ENCODE results near the gene WDFY2.

The WDFY2 gene

GRCh38 chr13:51556740-51557139 lies 27.5 kb upstream of the WDFY2 start:
- no peak for DNase-seq (ENCODE audit: low read depth)
- no peak overlapping the region for H3K4me3 ChIP-seq (ENCODE audit: low read length)
- TF ChIP-seq, protein P1, sequence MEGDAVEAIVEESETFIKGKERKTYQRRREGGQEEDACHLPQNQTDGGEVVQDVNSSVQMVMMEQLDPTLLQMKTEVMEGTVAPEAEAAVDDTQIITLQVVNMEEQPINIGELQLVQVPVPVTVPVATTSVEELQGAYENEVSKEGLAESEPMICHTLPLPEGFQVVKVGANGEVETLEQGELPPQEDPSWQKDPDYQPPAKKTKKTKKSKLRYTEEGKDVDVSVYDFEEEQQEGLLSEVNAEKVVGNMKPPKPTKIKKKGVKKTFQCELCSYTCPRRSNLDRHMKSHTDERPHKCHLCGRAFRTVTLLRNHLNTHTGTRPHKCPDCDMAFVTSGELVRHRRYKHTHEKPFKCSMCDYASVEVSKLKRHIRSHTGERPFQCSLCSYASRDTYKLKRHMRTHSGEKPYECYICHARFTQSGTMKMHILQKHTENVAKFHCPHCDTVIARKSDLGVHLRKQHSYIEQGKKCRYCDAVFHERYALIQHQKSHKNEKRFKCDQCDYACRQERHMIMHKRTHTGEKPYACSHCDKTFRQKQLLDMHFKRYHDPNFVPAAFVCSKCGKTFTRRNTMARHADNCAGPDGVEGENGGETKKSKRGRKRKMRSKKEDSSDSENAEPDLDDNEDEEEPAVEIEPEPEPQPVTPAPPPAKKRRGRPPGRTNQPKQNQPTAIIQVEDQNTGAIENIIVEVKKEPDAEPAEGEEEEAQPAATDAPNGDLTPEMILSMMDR (conservative IDR thresholded peaks at IDR 0.05; ENCODE audit: low read depth, low read length): no peak

GRCh38 chr13:51557438-51557837 lies 26.8 kb upstream of the WDFY2 start:
- TF ChIP-seq, protein P1 (conservative IDR thresholded peaks at IDR 0.05; ENCODE audit: low read depth, low read length): no peak
- DNase-seq (ENCODE audit: low read depth): no peak
- no peak overlapping the region for H3K4me3 ChIP-seq (ENCODE audit: low read length)

DNA sequence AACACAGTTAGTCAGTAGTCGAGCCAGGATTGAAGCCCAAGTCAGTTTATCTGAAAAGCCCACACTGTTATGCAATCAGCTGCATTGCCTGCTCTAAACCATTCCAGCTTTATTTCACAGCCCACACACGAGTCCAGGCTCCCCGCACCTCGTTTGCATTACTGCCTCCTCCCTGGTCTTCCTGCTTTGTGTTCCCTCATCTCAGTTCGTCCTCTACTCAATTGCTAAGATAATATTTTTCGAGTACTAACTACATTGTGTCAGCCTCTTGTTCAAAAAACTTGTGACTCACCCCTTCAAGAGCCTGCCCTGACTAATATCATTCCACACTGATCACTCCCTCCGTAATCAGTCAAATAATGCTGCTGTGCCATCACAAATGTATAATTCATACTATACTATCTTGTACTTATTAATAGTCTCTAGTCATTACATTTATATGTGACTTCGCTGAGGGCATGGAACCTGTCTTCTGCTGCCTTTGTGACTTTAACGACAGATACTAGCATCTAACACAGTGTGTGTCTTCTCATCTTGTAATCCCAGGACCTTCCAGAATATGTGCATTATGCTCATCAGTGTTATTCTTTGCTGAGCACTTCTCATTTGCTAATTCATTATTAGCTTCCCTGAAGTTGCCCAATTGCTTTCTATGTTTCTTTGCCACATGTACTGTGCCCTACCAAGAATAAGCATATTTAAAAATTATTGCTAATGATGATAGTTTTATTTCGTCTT lies 26.2 kb upstream of the WDFY2 start:
- TF ChIP-seq, protein P1 (conservative IDR thresholded peaks at IDR 0.05; ENCODE audit: low read depth, low read length): no peak
- no peak overlapping the region for H3K4me3 ChIP-seq (ENCODE audit: low read length)
- no peak for DNase-seq (ENCODE audit: low read depth)

GRCh38 chr13:51559946-51560735 lies 24.1 kb upstream of the WDFY2 start:
- TF ChIP-seq, protein P1 (conservative IDR thresholded peaks at IDR 0.05; ENCODE audit: low read depth, low read length): no peak
- DNase-seq (ENCODE audit: low read depth): no peak

DNA sequence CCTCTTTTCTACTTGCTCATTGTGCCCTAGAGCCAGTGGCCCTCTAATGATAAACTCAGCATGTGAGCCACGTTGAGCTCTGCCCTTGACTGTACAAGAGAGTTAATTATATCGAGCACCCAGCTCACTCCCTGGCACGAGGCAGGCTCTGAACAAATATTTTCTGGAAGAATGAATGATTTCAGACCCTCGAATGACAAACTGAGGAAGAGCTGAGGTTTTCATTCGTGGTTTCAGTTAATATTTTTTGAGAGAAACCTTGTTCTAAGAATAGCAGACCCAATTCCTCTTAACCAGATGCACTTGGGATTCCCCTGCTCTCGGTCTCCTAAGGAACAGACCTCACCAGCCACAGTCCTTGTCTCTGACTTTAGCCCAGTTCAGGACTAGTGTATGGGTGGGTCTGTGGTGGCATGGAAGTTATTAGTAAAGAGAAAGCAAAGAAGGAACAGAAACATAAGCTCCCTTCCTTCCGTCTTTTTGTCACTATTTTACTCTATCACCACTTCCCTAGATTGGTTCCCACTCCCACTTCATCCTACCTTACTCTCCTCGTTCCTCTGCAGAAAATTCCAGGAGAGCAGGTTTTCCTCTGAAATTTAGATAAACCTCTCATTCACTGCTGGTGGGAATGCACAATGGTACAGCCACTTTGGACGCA lies 22.1 kb upstream of the WDFY2 start:
- TF ChIP-seq, protein P1 (conservative IDR thresholded peaks at IDR 0.05; ENCODE audit: low read depth, low read length): no peak
- no peak overlapping the region for H3K4me3 ChIP-seq (ENCODE audit: low read length)
- no peak for DNase-seq (ENCODE audit: low read depth)

More at GRCh38 chr13:51559946-51560735, 24.1 kb upstream of the WDFY2 start:
- no peak overlapping the region for H3K4me3 ChIP-seq (ENCODE audit: low read length)

GRCh38 chr13:51564252-51564651 lies 20.0 kb upstream of the WDFY2 start:
- DNase-seq (ENCODE audit: low read depth): no peak
- H3K4me3 ChIP-seq (ENCODE audit: low read length): no peak overlapping the region
- TF ChIP-seq, protein P1 (conservative IDR thresholded peaks at IDR 0.05; ENCODE audit: low read depth, low read length): no peak
